Measurements from ENCODE around the gene DBI.

- TF ChIP-seq CTCF (IDR thresholded peaks at IDR 0.05), result no peak
- TF ChIP-seq POLR2A (IDR thresholded peaks at IDR 0.05), result no peak
- no peak for TF ChIP-seq EP300 (IDR thresholded peaks at IDR 0.05)
Observed at GRCh38 chr2:119419803-119420508, 53.2 kb downstream of the DBI start.
